IMR-90 (cell line): Measurements from ENCODE around the gene SIRT5. TPM values are rescaled to one million over a fixed set of nuclear protein-coding genes. Genes with fewer than 3 reads are reported as not detected.

Source experiments
- ATAC-seq: fragments of 200-7000 bp; cut with Tn5 transposase; 2 replicates; pipeline ENCODE4 v1.9.1; 2020; ENCODE audit warnings: low read depth, mild to moderate bottlenecking, moderate library complexity
- BruUV-seq: library from RNA; stranded (reverse); fragments of 400-500 nt; replicated peaks from 2 replicates; lab custom pipeline; 2021; lab: Mats Ljungman, UMichigan
- CTCF ChIA-PET: fragments of 300-600 bp; formaldehyde crosslinking; extraction: SDS; loops from one replicate; lab custom pipeline; 2021; ENCODE audit warnings: antibody characterized with exemption; lab: Yijun Ruan, JAX
- POLR2A ChIA-PET: fragments of 300-600 bp; sonication (Branson Sonifier 250); formaldehyde crosslinking; loops from one replicate; lab custom pipeline; 2022; ENCODE audit warnings: antibody characterized with exemption; ENCODE audit not compliant: unreplicated experiment; lab: Charles Lee
- DNase-seq: peaks from one replicate; pipeline ENCODE4 v3.0.0; 2013
- H2AFZ ChIP-seq: replicated peaks from 2 replicates; pipeline ENCODE3; 2013; ENCODE audit warnings: low read length, mild to moderate bottlenecking; ENCODE audit not compliant: poor library complexity
- H2AK5ac ChIP-seq: 2 replicates; pipeline ENCODE4 v1.6.1; 2013; ENCODE audit warnings: low read depth, low read length, inconsistent platforms
- H2AK9ac ChIP-seq: replicated peaks from 2 replicates; pipeline ENCODE3; 2013; ENCODE audit warnings: mild to moderate bottlenecking, low read depth, low read length, moderate library complexity; ENCODE audit not compliant: poor library complexity
- H2BK120ac ChIP-seq: 2 replicates; pipeline ENCODE4 v1.6.1; 2013; ENCODE audit warnings: low read depth, low read length, inconsistent platforms
- H2BK15ac ChIP-seq: 3 replicates; pipeline ENCODE4 v1.6.1; 2013; ENCODE audit warnings: low read depth, low read length, inconsistent platforms
- H2BK20ac ChIP-seq: 2 replicates; pipeline ENCODE4 v1.6.1; 2013; ENCODE audit warnings: low read depth, mild to moderate bottlenecking, inconsistent platforms, low read length, moderate library complexity
- H2BK5ac ChIP-seq: 2 replicates; pipeline ENCODE4 v1.6.1; 2013; ENCODE audit warnings: mild to moderate bottlenecking, low read depth, low read length, inconsistent platforms; ENCODE audit not compliant: poor library complexity, severe bottlenecking
- H3K14ac ChIP-seq: replicated peaks from 2 replicates; pipeline ENCODE4 v1.6.1; 2013; ENCODE audit warnings: low read depth, low read length, inconsistent platforms
- H3K18ac ChIP-seq: 2 replicates; pipeline ENCODE4 v1.6.1; 2013; ENCODE audit warnings: low read depth, low read length, control low read depth
- H3K23ac ChIP-seq: 2 replicates; pipeline ENCODE4 v1.6.1; 2013; ENCODE audit warnings: low read depth, low read length, inconsistent platforms
- H3K27ac ChIP-seq: 2 replicates; pipeline ENCODE4 v1.5.1; 2013; ENCODE audit warnings: mild to moderate bottlenecking, control low read depth, low read length; ENCODE audit not compliant: insufficient read depth
- H3K27me3 ChIP-seq: 2 replicates; pipeline ENCODE4 v1.6.1; 2013; ENCODE audit warnings: low read length; ENCODE audit not compliant: control insufficient read depth, insufficient read depth
- H3K36me3 ChIP-seq: 2 replicates; pipeline ENCODE4 v1.6.1; 2013; ENCODE audit warnings: low read length, mixed read lengths; ENCODE audit not compliant: control insufficient read depth, insufficient read depth
- H3K4ac ChIP-seq: 2 replicates; pipeline ENCODE4 v1.6.1; 2013; ENCODE audit warnings: low read depth, low read length, inconsistent platforms
- H3K4me1 ChIP-seq: 2 replicates; pipeline ENCODE4 v1.6.1; 2013; ENCODE audit warnings: low read length, mixed read lengths; ENCODE audit not compliant: control insufficient read depth, insufficient read depth
- H3K4me2 ChIP-seq: 2 replicates; pipeline ENCODE4 v1.6.1; 2013; ENCODE audit warnings: low read depth, mild to moderate bottlenecking, control low read depth, low read length, moderate library complexity
- H3K4me3 ChIP-seq: 2 replicates; pipeline ENCODE4 v1.5.1; 2013; ENCODE audit warnings: low read depth, mild to moderate bottlenecking, control low read depth, low read length, moderate library complexity; ENCODE audit not compliant: insufficient read depth
- H3K56ac ChIP-seq: 2 replicates; pipeline ENCODE4 v1.6.1; 2013; ENCODE audit warnings: low read length, inconsistent platforms; ENCODE audit not compliant: insufficient read depth; ENCODE audit errors: extremely low read depth
- H3K79me1 ChIP-seq, 2 experiments: 2 replicates each; pipeline ENCODE4 v1.6.1; 2013; ENCODE audit warnings: low read length in 2 of 2, inconsistent platforms in 1 of 2, low read depth in 1 of 2
- H3K9ac ChIP-seq: 2 replicates; pipeline ENCODE4 v1.6.1; 2013; ENCODE audit warnings: low read depth, low read length, control low read depth
- H3K9me1 ChIP-seq: 2 replicates; pipeline ENCODE4 v1.6.1; 2013; ENCODE audit warnings: low read length, inconsistent platforms; ENCODE audit not compliant: insufficient read depth
- H3K9me3 ChIP-seq: 2 replicates; pipeline ENCODE4 v1.6.1; 2013; ENCODE audit warnings: low read length; ENCODE audit not compliant: control insufficient read depth, insufficient read depth
- H4K20me1 ChIP-seq: 2 replicates; pipeline ENCODE4 v1.6.1; 2013; ENCODE audit warnings: low read length, inconsistent platforms; ENCODE audit not compliant: insufficient read depth
- H4K5ac ChIP-seq: 2 replicates; pipeline ENCODE4 v1.6.1; 2013; ENCODE audit warnings: mild to moderate bottlenecking, low read depth, low read length, control low read depth
- H4K8ac ChIP-seq, 2 experiments: 2 replicates each; pipeline ENCODE4 v1.6.1; 2013; ENCODE audit warnings: low read depth in 2 of 2, low read length in 2 of 2, control low read depth in 1 of 2, inconsistent platforms in 1 of 2
- H4K91ac ChIP-seq: 2 replicates; pipeline ENCODE4 v1.6.1; 2013; ENCODE audit warnings: low read depth, low read length, inconsistent platforms; ENCODE audit not compliant: insufficient read depth
- MAFK ChIP-seq: IDR thresholded peaks from 2 replicates; pipeline ENCODE4 v1.6.1; 2012; ENCODE audit warnings: low read depth, low read length, improper control_type of control experiment
- MXI1 ChIP-seq: IDR thresholded peaks from 2 replicates; pipeline ENCODE4 v1.6.1; 2012; ENCODE audit warnings: low read depth, mild to moderate bottlenecking, low read length, moderate library complexity, borderline replicate concordance
- NFE2L2 ChIP-seq: fragments of 150-350 bp; IDR thresholded peaks from 2 replicates; pipeline ENCODE4 v1.6.1; 2016; ENCODE audit warnings: low read depth, mild to moderate bottlenecking, low read length
- WGBS, 2 experiments: methylation state at CpG; one replicate each; pipeline versions ENCODE4 v1.1.5 to v1.1.7; 2013; ENCODE audit warnings: missing lambda C conversion rate in 2 of 2; ENCODE audit not compliant: insufficient read length in 1 of 2; ENCODE audit errors: extremely low coverage in 2 of 2; 5-methylcytosine and 5-hydroxymethylcytosine counted together
- dilution Hi-C: fragments of 300-500 bp; cut with HindIII; formaldehyde crosslinking; loops from one replicate; pipeline ENCODE4 v1.14.3; 2018; ENCODE audit warnings: low sequenced_read_pairs; ENCODE audit not compliant: unreplicated experiment
- in situ Hi-C: fragments of 300-500 bp; cut with MboI; formaldehyde crosslinking; loops from 3 replicates; pipeline ENCODE4 v1.14.3; 2019; ENCODE audit warnings: low sequenced_read_pairs, inconsistent platforms, mixed read lengths
- intact Hi-C: fragments of 100-400 bp; cut with micrococcal nuclease; formaldehyde crosslinking; loops from 2 replicates; pipeline ENCODE4 v1.10.0; 2022
- polyA plus RNA-seq, 3 experiments: library from polyadenylated mRNA; depleted of rRNA; stranded (reverse); fragments of >200 nt; gene quantifications; 2 replicates each; pipeline ENCODE4 v1.2.3, GENCODE V29; 2012; ENCODE audit warnings: low replicate concordance in 1 of 3
- total RNA-seq: library from RNA; depleted of rRNA; stranded (reverse); fragments of >200 nt; gene quantifications from 2 replicates; pipeline ENCODE4 v1.2.3, GENCODE V29; 2012

SIRT5 gene
- total and polyA plus RNA-seq, 2 of the 4 experiments (the other 2 are of a cell fraction) = 4.7 to 5.2 TPM

- no peak overlapping the region for H2BK15ac ChIP-seq
Measured at GRCh38 chr6:13605634-13606033, 31.2 kb downstream of the SIRT5 start.

More at GRCh38 chr6:13605634-13606033, 31.2 kb downstream of the SIRT5 start:
- Histone ChIP-seq H3K27ac (no peak overlapping the region), H4K20me1 (no peaks in the 10 kb centered on the region), H3K4me3 (no peak overlapping the region), H2BK5ac (no peak overlapping the region), H4K91ac (no peak overlapping the region), H3K27me3 (no peaks in the 10 kb centered on the region), H3K79me1 (no peaks in the 10 kb centered on the region), H3K9me1 (no peaks in the 10 kb centered on the region), H2BK20ac (no peak overlapping the region), H3K14ac (no peak overlapping the region), H3K4me2 (no peak overlapping the region), H4K5ac (no peak overlapping the region), H3K9me3 (no peaks in the 10 kb centered on the region), H2AK5ac (no peak overlapping the region), H4K8ac (no peak overlapping the region), H3K4me1 (no peaks in the 10 kb centered on the region), H3K36me3 (peaks cover 6% of the 10 kb centered on the region; the same call in 1 of the 2 replicates), H2BK120ac (no peak overlapping the region), H3K4ac (no peak overlapping the region), H3K18ac (no peak overlapping the region), H3K23ac (no peak overlapping the region), H2AFZ (no peak overlapping the region), H3K9ac (no peak overlapping the region), H2AK9ac (no peak overlapping the region), H3K56ac (no peak overlapping the region)
- WGBS, 2 experiments = no CpG with 5 or more reads among the region's 4 CpGs
- CTCF ChIA-PET = no interaction called here
- no TSS peak for BruUV-seq
- ATAC-seq (no peak), DNase-seq (no peak)
- intact Hi-C loops (no loop called here), in situ Hi-C loops (no loop called here), dilution Hi-C loops (no loop called here)
- TF ChIP-seq MXI1 (no peak), NFE2L2 (no peak), MAFK (no peak)
- POLR2A ChIA-PET = no interaction called here
